Measurements from ENCODE around the gene TTC33. TPM values are rescaled to one million over a fixed set of nuclear protein-coding genes. Genes with fewer than 3 reads are reported as not detected.
"Not testable (repeated sequence)": the region's sequence is repeated elsewhere in the genome, so short reads cannot be mapped to it uniquely, and the experiment has no call there.

The TTC33 gene
- polyA plus RNA-seq, 1 donor: 17.8 TPM

DNA sequence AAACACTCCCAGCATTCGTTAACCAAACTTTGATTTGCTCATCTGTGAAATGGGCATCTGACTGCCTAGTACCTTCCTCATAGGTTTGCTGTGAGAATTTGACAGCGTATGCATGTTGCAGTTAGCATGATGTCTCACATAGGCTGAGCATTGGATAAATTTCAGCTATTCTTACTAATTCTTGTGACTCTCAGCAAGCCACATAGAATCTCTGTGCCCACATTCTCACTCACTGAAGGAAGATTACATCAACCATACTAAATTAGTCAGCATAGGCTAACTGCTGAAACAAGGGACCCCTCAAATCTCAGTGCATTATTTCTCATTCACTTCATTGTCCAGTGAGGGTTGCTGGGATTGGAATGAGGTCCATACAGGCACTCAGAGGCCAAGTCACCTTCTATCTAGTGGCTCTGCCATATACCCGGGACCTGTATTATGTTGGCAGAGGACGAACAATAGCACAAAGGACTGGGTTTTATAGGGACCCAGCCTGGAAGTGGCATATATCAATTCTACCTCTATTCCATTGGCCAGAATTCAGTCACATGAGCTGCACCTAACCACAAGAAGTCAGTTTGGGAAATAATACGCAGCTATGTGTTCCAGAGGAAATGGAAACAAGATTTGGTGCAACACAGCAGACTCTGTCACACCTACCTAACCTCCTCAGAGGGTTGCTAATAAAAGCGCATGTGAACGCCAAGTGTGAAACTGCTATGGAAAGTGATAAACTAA lies 80.2 kb downstream of the TTC33 start:
- no peak overlapping the region for H3K4me3 ChIP-seq (ENCODE audit: low read length)
- no peak overlapping the region for H3K27ac ChIP-seq (ENCODE audit: low read length)
- peaks cover 8% of the 10 kb centered on the region for H3K27me3 ChIP-seq (ENCODE audit: control insufficient read depth, insufficient read depth, low read length)
- H3K4me1 ChIP-seq (ENCODE audit: control insufficient read depth, insufficient read depth, low read length): peaks cover 9% of the 10 kb centered on the region
- H3K9me3 ChIP-seq (ENCODE audit: control insufficient read depth, low read depth, low read length): no peaks in the 10 kb centered on the region
- no peaks in the 10 kb centered on the region for H3K36me3 ChIP-seq (ENCODE audit: control insufficient read depth, insufficient read depth, low read length)
- DNase-seq: no peak
- 100% methylated on average over 1 of the region's 7 CpGs for WGBS (ENCODE audit: insufficient coverage, low lambda C conversion rate)

DNA sequence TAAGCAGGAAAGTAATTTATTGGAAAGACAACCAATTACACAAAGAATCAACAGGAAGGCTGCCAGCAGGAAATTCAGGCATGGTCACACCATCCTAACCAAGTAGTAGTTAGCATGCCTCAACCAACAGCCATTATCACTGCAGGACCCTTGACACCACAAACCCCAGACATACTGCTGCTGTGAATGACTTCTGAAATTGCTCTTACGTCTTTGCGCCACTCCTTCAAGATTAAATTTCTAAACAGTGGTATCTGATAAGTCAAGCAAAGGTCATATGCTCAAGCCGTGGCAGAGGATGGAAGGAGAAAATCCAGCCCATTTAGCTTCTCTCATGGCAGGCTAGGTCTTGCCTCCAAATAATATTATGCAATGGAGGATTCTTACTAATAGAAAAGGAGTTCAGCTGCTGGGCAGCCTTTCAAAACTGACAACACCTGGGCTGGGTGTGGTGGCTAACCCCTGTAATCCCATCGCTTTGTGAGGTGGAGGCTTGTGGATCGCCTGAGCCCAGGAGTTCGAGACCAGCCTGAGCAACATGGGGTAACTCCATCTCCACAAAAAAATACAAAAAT lies 81.0 kb downstream of the TTC33 start:
- DNase-seq: peak; percentile 34 to 80
- no peaks in the 10 kb centered on the region for H3K9me3 ChIP-seq (ENCODE audit: control insufficient read depth, low read depth, low read length)
- H3K4me3 ChIP-seq (ENCODE audit: low read length): no peak overlapping the region
- no CpG with 5 or more reads among the region's 6 CpGs for WGBS (ENCODE audit: insufficient coverage, low lambda C conversion rate)
- H3K4me1 ChIP-seq (ENCODE audit: control insufficient read depth, insufficient read depth, low read length): peaks cover 9% of the 10 kb centered on the region
- no peak overlapping the region for H3K27ac ChIP-seq (ENCODE audit: low read length)
- no peaks in the 10 kb centered on the region for H3K36me3 ChIP-seq (ENCODE audit: control insufficient read depth, insufficient read depth, low read length)
- no peaks in the 10 kb centered on the region for H3K27me3 ChIP-seq (ENCODE audit: control insufficient read depth, insufficient read depth, low read length)

DNA sequence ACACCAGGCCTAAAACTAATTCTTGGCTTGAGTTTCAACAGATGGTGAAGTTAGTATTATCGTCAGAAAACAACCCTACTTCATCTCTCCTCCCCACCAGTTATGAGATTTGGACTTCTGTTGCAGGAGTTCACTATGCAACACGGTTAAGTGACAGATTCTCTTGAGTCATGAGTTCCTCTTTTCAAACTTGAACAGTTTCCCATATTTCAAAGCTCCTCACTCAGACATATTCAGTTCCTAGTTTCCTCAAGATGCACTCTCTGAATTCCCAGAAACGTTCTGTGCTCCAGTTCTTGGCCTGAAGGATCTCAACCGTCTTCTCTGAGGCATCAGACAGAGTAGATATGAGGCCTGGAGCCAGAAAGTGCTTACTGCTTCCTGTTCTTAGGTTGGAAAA lies 83.3 kb downstream of the TTC33 start:
- no peak for DNase-seq
- peaks cover 5% of the 10 kb centered on the region for H3K4me1 ChIP-seq (ENCODE audit: control insufficient read depth, insufficient read depth, low read length)
- no peaks in the 10 kb centered on the region for H3K27me3 ChIP-seq (ENCODE audit: control insufficient read depth, insufficient read depth, low read length)
- WGBS (ENCODE audit: insufficient coverage, low lambda C conversion rate): 33% methylated on average over 1 of the region's 4 CpGs
- no peaks in the 10 kb centered on the region for H3K9me3 ChIP-seq (ENCODE audit: control insufficient read depth, low read depth, low read length)
- H3K36me3 ChIP-seq (ENCODE audit: control insufficient read depth, insufficient read depth, low read length): no peaks in the 10 kb centered on the region
- no peak overlapping the region for H3K27ac ChIP-seq (ENCODE audit: low read length)
- no peak overlapping the region for H3K4me3 ChIP-seq (ENCODE audit: low read length)

DNA sequence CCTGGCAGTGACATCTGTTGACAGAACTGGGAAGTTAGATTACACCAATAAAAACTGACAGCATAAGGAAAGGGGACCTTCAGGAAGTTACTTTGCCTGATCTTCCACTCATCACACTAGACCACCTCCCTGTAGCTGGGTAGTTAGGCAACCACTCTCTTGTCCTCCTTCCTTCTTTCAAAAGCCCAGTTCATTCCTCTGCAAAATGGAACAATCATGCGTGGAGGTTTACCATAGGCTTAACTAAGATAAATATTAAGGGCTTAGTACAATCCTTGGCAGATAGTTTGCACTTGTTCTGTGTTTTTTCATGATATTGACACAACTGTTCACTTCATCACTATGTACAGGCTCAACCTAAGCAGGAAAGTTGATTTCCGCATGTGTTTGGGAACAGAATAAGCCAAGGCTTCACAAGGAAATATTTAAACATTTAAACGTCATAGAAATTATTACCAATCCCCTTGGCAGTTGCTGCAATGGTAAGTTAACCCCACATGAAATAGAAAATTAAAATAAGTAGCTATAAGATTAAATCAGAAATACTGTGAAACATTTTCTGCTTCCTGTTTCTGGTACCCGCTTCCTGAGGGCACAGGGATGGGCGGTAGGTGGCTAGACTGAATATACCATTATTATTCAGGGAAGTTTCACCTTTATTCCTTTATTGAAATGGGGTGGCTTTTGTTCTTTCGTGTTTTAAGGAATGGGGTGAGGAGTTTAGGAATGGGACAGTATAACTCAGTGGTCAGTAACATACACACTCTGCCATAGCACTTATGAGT lies 86.0 kb downstream of the TTC33 start:
- Histone ChIP-seq H3K4me1 (ENCODE audit: control insufficient read depth, insufficient read depth, low read length) (peaks cover 3% of the 10 kb centered on the region), H3K27me3 (ENCODE audit: control insufficient read depth, insufficient read depth, low read length) (no peaks in the 10 kb centered on the region), H3K27ac (ENCODE audit: low read length) (no peak overlapping the region), H3K4me3 (ENCODE audit: low read length) (no peak overlapping the region), H3K36me3 (ENCODE audit: control insufficient read depth, insufficient read depth, low read length) (no peaks in the 10 kb centered on the region), H3K9me3 (ENCODE audit: control insufficient read depth, low read depth, low read length) (no peaks in the 10 kb centered on the region)
- no peak for DNase-seq
- 100% methylated on average over 2 of the region's 6 CpGs for WGBS (ENCODE audit: insufficient coverage, low lambda C conversion rate)

DNA sequence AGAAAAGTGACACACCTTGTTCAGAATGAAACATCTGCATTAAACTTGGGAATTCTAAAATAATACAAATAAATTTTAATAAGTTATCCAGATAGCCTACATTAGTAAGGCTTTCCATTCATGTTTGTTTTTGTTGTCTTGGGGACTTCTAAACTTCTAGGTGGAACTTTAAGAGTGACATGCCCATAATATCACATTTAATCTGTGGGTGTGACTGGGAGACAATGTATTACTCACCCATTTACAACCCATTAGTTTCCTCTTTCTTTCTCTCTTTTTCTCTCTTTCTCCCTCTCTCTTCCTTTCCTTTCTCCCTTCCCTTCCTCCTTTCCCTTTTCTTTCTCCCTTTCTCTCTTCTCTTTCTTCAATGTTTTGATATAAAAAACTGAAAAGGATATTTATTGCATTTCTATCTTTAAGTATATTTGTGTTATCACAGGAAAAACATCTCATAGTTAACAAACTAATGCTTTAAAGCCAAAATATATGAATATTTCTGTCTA lies 88.5 kb downstream of the TTC33 start:
- H3K4me3 ChIP-seq (ENCODE audit: low read length): no peak overlapping the region
- DNase-seq: no peak
- H3K27ac ChIP-seq (ENCODE audit: low read length): no peak overlapping the region
- H3K36me3 ChIP-seq (ENCODE audit: control insufficient read depth, insufficient read depth, low read length): no peaks in the 10 kb centered on the region
- H3K27me3 ChIP-seq (ENCODE audit: control insufficient read depth, insufficient read depth, low read length): no peaks in the 10 kb centered on the region
- H3K4me1 ChIP-seq (ENCODE audit: control insufficient read depth, insufficient read depth, low read length): no peaks in the 10 kb centered on the region
- H3K9me3 ChIP-seq (ENCODE audit: control insufficient read depth, low read depth, low read length): no peaks in the 10 kb centered on the region

GRCh38 chr5:40666657-40667056 lies 89.1 kb downstream of the TTC33 start:
- Histone ChIP-seq H3K27me3 (ENCODE audit: control insufficient read depth, insufficient read depth, low read length) (no peaks in the 10 kb centered on the region), H3K4me1 (ENCODE audit: control insufficient read depth, insufficient read depth, low read length) (no peaks in the 10 kb centered on the region), H3K9me3 (ENCODE audit: control insufficient read depth, low read depth, low read length) (no peaks in the 10 kb centered on the region), H3K27ac (ENCODE audit: low read length) (no peak overlapping the region), H3K4me3 (ENCODE audit: low read length) (no peak overlapping the region), H3K36me3 (ENCODE audit: control insufficient read depth, insufficient read depth, low read length) (no peaks in the 10 kb centered on the region)
- 86% methylated on average over 1 of the region's 1 CpG for WGBS (ENCODE audit: insufficient coverage, low lambda C conversion rate)
- DNase-seq: no peak

DNA sequence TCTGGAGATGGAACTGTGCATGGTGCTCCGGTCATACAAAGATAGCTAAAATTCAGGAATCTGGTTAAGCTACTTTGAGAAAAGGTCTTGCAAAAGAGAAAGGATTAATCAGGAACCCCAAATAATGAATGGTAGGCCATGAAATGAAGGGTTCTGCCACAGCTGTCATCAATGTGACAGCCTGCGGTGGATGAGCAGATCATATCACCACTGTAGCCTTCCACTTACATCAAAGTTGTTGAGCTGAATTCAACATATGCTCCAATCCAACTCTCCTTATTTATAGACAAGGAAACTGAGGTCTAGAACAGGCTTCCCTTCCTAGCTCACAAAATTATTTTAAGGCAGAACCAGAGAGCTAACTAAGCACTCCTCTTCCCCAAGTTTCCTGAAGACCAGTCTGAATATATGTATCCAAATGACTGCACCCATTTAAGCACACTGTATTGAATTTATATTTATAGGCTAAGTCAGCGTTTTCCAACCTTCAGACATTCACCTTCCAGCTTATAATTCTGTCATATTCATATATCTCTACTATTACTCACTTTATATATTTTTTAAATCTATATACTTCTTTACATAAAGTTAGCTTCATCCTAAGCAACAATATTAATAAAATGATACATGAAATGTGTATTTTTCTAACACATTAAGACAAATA lies 90.0 kb downstream of the TTC33 start:
- Histone ChIP-seq H3K27me3 (ENCODE audit: control insufficient read depth, insufficient read depth, low read length) (no peaks in the 10 kb centered on the region), H3K27ac (ENCODE audit: low read length) (no peak overlapping the region), H3K9me3 (ENCODE audit: control insufficient read depth, low read depth, low read length) (no peaks in the 10 kb centered on the region), H3K4me3 (ENCODE audit: low read length) (no peak overlapping the region), H3K4me1 (ENCODE audit: control insufficient read depth, insufficient read depth, low read length) (no peaks in the 10 kb centered on the region), H3K36me3 (ENCODE audit: control insufficient read depth, insufficient read depth, low read length) (no peaks in the 10 kb centered on the region)
- no peak for DNase-seq
- 80% methylated on average over 1 of the region's 3 CpGs for WGBS (ENCODE audit: insufficient coverage, low lambda C conversion rate)

DNA sequence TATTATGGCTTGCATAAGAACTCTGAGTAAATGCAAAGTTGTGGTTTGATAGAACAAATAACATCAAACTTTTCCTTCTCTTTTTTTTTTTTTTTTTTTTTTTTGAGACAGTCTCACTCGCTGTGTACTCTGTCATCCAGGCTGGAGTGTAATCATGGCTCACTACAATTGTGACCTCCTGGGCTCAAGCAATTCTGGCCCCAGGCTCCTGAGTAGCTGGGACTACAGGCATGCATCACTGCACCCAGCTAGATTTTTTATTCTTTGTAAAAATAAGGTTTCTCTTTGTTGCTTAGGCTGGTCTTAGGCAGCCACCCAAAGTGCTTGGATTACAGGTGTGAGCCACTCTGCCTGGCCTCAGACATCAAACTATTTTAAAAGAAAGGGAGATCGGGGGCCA lies 95.0 kb downstream of the TTC33 start:
- H3K9me3 ChIP-seq (ENCODE audit: control insufficient read depth, low read depth, low read length): no peaks in the 10 kb centered on the region
- DNase-seq: no peak
- no CpG with 5 or more reads among the region's 2 CpGs for WGBS (ENCODE audit: insufficient coverage, low lambda C conversion rate)
- no peaks in the 10 kb centered on the region for H3K36me3 ChIP-seq (ENCODE audit: control insufficient read depth, insufficient read depth, low read length)
- H3K27ac ChIP-seq (ENCODE audit: low read length): no peak overlapping the region
- no peaks in the 10 kb centered on the region for H3K4me1 ChIP-seq (ENCODE audit: control insufficient read depth, insufficient read depth, low read length)
- H3K27me3 ChIP-seq (ENCODE audit: control insufficient read depth, insufficient read depth, low read length): no peaks in the 10 kb centered on the region
- H3K4me3 ChIP-seq (ENCODE audit: low read length): no peak overlapping the region

- Histone ChIP-seq H3K27ac (ENCODE audit: low read length) (no peak overlapping the region), H3K9me3 (ENCODE audit: control insufficient read depth, low read depth, low read length) (no peaks in the 10 kb centered on the region), H3K4me1 (ENCODE audit: control insufficient read depth, insufficient read depth, low read length) (no peaks in the 10 kb centered on the region), H3K36me3 (ENCODE audit: control insufficient read depth, insufficient read depth, low read length) (no peaks in the 10 kb centered on the region), H3K27me3 (ENCODE audit: control insufficient read depth, insufficient read depth, low read length) (no peaks in the 10 kb centered on the region), H3K4me3 (ENCODE audit: low read length) (no peak overlapping the region)
- DNase-seq: no peak
Observed at GRCh38 chr5:40656766-40657165, 99.0 kb downstream of the TTC33 start.

DNA sequence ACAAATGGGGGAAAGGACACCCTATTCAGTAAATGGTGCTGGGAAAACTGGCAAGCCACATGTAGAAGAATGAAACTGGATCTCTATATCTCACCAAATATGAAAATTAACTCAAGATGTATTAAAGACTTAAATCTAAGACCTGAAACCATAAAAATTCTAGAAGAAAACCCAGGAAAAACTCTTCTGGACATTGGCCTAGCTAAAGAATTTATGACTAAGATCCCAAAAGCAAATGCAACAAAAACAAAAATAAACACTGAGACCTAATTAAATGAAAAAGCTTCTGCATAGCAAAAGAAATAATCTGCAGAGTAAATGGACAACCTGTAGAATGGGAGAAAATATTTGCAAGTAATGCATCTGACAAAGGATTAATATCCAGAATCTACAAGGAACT lies 99.7 kb downstream of the TTC33 start:
- H3K27ac ChIP-seq (ENCODE audit: low read length); DNase-seq; H3K36me3 ChIP-seq (ENCODE audit: control insufficient read depth, insufficient read depth, low read length); H3K9me3 ChIP-seq (ENCODE audit: control insufficient read depth, low read depth, low read length); H3K4me3 ChIP-seq (ENCODE audit: low read length); H3K4me1 ChIP-seq (ENCODE audit: control insufficient read depth, insufficient read depth, low read length); H3K27me3 ChIP-seq (ENCODE audit: control insufficient read depth, insufficient read depth, low read length): not testable (repeated sequence)
